A549 treated with AZD9567 at 1 μM for 4 hours (cell line): Measurements from ENCODE around the gene IFI44L. TPM values are rescaled to one million over a fixed set of nuclear protein-coding genes. Genes with fewer than 3 reads are reported as not detected.

Experiments used
- total RNA-seq: library from RNA; stranded (reverse); fragments of 200-300 nt; extraction: Qiagen RNA extraction; gene quantifications from 5 replicates; pipeline ENCODE4 v1.2.3, GENCODE V29; 2022; ENCODE audit not compliant: insufficient read depth

IFI44L gene
- 0.03 TPM in 1 of 5 replicates, not detected in the others for total RNA-seq

DNA sequence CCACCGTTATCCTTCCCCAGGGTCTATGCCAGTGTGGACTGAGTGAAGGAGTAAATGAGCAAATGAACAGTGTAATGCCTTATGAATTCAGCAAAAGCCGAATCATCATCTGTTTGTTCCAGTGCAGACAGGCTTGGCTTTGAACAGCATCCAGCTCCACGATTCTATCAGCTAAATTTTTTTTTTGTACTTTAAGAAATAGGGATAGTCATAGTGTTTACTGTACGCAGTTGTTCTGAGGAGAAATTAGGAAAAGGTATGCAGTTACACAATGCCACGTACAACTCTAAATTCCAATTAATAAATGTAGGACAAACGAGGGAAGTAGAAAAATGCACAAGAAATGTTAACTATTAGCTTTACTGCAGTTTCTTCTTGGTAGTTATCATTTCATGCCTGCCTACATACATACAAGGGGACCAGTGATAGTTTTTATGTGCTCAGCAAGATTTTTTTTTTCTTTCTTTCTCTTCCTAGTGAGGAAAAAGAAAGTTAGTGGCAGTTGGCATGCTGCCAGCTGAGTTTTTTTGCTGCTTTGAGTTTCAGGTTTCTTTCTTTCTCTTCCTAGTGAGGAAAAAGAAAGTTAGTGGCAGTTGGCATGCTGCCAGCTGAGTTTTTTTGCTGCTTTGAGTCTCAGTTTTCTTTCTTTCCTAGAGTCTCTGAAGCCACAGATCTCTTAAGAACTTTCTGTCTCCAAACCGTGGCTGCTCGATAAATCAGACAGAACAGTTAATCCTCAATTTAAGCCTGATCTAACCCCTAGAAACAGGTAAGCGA, at the start of gene IFI44L:
IFI44L (plus strand) TSS at position 646 of the 777 bp plus-strand sequence. CDS start 7,468 bp downstream, outside the sequence.

DNA sequence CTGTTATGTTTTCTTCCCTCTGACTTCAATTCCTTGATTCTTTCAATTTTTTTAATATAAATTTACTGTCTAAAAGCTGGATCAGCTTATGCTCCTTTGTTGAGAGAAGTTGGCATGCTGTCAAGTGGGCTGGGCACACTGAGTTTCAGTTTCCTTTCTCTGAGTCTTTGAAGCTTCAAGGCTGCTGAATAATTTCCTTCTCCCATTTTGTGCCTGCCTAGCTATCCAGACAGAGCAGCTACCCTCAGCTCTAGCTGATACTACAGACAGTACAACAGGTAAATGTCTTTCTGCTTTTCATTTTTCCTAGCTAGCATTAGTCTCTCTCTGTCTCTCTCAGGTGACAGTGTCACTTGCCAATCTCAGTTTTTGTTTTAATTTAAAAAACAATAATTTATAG, 29.4 kb downstream of the IFI44L start, which contains the start of gene IFI44:
IFI44 (plus strand) TSS at position 204 of the 400 bp plus-strand sequence. CDS start 365 bp downstream, outside the sequence.

Other genes starting within 250 kb of the IFI44L start
- not detected in 5 replicates for gene PTGFR, start 129.5 kb upstream of the IFI44L start, total RNA-seq
- 0.39 to 0.71 TPM (median 0.42 TPM) in 4 of 5 replicates, not detected in the other for gene IFI44, start 29.4 kb downstream of the IFI44L start, total RNA-seq